GM21737 (cell line): ENCODE results near the gene CC2D1B.
"Not testable (repeated sequence)": the region's sequence is repeated elsewhere in the genome, so short reads cannot be mapped to it uniquely, and the experiment has no call there.

Experiments used
- ATAC-seq: cut with Tn5 transposase; IDR thresholded peaks from one replicate; pipeline ENCODE4 v1.9.1; 2021; ENCODE audit warnings: mild to moderate bottlenecking, moderate library complexity; ENCODE audit not compliant: unreplicated experiment

Gene CC2D1B

GRCh38 chr1:52365746-52366516, at the start of gene CC2D1B:
CC2D1B (minus strand) TSS chr1:52366205; CDS start chr1:52364620, 1,585 bp downstream.
- peak; percentile 87 for ATAC-seq

DNA sequence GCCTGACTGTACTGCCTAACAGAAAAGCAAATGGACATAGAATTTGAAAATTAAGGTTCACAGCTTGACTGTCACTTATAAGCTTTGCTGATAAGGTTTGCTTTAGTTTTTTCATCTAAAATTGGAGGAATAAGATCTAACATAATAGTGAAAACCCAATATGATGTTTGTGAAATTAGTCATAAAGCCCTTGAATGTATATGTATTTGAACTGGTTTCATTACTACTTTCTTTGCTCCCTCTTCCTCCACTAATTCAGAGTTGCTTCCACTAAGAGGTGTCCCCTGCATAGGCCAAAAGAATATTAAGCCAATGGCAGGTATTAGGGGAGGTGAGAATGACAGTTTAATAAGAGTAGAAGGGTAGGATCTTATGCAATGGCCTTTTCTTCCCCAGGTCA, 48.9 kb upstream of the CC2D1B start:
- ATAC-seq: no peak

DNA sequence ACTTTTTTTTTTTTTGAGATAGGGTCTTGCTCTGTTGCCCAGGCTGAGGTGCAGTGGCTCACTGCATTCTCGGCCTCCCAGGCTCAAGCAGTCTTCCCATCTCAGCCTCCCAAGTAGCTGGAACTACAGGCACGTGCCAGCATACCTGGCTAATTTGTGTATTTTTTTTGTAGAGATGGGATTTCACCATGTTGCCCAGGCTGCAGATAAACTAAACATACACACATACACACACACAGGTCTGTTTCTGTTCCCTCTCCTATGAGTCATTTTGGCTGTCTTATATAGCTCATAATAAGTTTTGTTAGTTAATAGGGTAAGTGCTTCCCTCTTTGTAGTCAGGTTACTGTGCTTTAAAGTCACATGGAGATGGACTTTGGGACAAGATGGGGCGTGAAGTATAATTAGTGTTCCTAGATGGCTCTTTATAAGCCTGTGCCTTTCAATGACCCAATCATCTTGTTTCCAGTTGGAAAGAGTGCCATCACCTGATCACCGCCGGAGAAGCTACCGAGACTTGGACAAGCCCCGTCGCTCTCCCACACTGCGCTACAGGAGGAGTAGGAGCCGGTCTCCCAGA, 47.5 kb upstream of the CC2D1B start:
- no peak for ATAC-seq

DNA sequence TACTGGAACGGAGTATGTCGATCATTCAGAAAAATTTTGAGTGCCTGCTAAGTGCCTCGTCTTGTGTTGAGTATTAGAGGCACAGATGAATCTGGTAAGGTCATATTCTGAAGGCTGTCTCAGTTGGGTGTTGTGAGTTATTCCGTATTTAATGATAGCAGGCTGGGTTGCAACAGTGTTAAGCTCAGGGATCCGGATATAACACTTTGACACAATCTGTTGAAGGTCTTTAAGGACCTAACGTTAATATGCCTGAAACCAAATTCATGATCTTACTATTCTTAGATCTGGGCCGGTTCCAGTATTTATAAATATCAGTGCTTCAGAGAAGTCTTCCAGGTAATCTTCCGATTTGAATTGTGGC, 39.0 kb upstream of the CC2D1B start:
- no peak for ATAC-seq

GRCh38 chr1:52404116-52404974, 38.3 kb upstream of the CC2D1B start, which contains the start of the genes ORC1 and PRPF38A:
ORC1 (minus strand) TSS chr1:52404423; CDS start chr1:52402223, 2,200 bp downstream.
PRPF38A (plus strand) TSS chr1:52404602; CDS start chr1:52404750, 148 bp downstream.
- peak; percentile 93 for ATAC-seq

GRCh38 chr1:52403566-52404115, 37.6 kb upstream of the CC2D1B start:
- peak; percentile 34 for ATAC-seq

DNA sequence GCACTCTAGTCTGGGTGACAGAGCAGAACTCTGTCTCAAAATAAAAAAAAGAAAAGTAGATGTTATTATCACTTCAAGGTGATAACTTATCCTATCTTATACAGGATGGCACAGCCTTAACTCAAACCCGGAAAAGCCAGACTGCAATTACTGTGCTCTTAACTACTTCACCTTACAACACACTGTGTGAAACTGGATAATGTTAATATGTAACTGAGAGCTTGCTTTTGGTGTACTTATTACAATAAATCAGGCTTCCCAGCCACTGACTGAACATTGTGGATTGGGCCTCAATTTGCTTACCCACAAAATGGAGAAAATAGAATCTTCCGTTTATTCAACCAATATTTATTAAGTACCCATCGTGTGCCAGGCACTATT, 36.8 kb upstream of the CC2D1B start:
- ATAC-seq: no peak

DNA sequence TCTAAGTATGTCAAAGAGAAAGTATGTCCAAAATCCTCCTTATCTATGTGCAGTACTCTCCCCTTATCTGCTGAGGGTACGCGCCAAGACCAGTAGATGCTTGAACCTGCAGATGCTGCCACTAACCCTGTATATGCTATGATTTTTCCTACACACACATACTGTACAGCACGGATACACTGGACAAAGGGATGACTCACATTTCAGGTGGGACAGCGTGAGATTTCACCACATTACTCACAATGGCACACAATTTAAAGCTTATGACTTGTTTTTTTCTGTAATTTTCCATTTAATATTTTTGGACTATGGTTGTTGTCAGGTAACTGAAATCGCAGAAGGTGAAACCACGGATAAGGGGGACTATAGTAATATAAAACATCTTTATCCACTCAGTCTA, 34.1 kb upstream of the CC2D1B start:
- no peak for ATAC-seq

GRCh38 chr1:52399629-52400028, 33.6 kb upstream of the CC2D1B start:
- no peak for ATAC-seq

GRCh38 chr1:52393174-52393573, 27.2 kb upstream of the CC2D1B start:
- ATAC-seq: no peak

DNA sequence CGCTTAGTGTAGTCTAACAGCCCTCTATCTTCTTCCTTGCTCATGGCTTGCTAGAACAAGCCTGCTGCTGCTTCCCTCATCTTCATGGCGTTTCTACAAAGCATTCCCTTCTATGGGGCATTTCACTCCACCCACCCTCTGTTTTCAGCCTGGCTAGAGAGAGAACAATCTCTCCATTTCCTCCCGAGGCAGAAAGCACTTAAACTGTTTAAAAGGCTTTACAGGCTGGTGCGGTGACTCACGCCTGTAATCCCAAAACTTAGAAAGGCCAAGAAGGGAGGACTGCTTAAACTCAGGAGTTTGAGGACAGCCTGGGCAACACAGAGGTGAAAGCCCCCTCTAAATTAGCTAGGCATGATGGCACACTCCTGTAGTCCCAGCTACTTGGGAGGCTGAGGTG, 20.5 kb upstream of the CC2D1B start:
- ATAC-seq: no peak

DNA sequence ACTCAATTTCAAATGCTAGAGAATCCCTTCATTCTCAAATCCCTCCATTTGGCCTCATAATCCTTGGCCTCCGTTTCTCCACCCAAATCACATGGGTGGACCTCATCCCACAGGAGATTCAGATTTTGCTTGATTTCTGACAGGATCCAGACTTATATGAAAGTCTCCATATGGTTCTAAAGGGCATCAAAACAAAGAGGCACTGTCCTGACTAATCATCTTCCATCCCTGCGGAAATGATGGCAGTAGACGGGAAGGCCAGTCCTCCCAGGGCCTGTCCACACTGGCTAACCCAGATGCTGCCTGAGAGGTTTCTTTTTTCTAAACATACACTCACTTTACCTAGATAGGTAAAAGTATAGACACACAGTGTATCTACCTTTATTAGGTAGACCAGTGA, 19.4 kb upstream of the CC2D1B start:
- ATAC-seq: no peak

GRCh38 chr1:52369851-52370250, 3.8 kb upstream of the CC2D1B start:
- not testable (repeated sequence) for ATAC-seq

GRCh38 chr1:52368383-52369172, 2.6 kb upstream of the CC2D1B start:
- ATAC-seq: no peak

DNA sequence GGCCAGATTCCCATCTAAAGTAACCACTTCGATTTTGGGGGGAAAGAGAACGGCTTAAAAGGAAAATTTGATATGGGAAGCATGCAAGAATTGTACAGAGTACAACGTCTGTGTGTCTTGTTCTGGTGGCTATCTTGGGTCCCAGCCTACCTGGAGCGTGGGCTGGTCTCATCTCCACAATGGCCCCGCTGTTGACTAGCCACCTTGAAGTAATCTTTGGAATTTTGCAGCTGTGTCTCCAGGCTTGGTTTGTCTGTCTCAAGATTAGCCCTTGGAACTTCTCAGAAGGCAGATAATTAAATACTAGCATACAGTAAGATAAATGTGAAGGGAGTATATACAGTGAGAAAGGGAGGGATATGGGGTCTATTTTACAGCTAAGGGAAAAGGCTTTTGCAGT, 1.3 kb upstream of the CC2D1B start:
- ATAC-seq: no peak

DNA sequence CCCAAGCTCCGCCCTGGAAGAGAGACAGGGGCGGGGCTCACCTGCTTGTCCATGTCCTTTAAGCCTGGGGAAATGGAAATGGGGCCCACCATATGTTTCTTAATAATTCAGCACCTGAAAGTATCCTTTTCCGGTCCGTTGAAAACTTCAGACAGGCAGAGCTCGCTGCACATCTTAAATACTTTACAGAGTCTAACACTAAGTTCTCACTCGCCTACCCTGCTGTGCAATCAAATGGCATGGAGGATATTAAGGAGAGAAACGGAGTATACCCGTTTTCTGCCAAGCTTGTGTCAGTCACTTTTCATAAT, 467 bp upstream of the CC2D1B start:
- no peak for ATAC-seq

DNA sequence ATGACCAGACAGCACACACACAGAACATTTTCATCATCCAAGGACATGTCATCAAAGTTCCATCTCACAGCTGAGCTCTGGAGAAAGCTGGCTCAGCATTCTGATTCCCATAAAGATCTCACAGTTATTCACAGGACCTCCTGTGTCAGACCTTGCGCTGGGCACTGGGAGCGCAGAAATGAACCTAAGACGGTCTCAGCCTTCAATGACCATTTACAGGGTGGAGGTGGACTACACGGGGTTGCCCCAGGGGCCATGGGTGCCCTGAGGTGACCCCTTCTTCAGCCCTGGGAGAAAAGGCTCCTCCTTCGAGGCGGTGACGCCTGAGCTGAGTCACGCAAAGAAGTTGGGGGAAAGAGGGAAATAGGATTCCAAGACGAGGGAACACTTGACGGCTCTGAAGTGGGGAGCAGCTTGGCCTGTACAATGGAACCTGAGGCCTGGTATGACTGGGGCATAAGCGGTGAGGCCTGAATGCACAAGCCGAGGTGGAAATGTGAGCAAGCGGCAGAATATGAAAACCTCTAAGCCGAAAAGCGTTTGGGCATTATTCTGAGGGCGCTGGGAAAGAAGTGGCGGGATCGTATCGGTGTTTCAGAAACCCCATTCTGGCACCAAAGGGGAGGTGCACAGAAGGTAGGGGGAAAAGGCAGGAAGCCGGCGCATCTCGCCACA, 797 bp downstream of the CC2D1B start:
- no peak for ATAC-seq

GRCh38 chr1:52364235-52364839, 1.7 kb downstream of the CC2D1B start:
- ATAC-seq: no peak

DNA sequence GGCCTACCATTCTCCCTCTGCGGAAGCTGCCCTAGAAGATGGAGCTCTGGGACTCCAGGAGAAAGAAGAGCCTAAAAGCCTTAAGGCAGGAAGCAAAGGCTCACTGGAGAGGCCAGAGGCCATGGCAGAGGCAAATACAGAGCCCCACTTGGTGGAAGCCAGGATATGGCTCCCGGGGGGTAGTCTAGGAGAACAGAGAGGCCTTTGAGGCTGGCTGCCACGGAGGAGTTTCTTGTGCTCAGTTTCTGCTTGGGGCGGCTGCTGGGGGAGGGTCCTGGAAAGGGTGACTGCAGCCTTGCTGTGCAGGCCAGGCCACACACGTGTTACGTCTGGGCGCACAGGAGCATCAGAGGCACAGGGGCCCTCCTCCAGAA, 5.4 kb downstream of the CC2D1B start:
- no peak for ATAC-seq
